ENCODE results near the gene LINGO3. TPM values are rescaled to one million over a fixed set of nuclear protein-coding genes. Genes with fewer than 3 reads are reported as not detected.
"Not testable (repeated sequence)": the region's sequence is repeated elsewhere in the genome, so short reads cannot be mapped to it uniquely, and the experiment has no call there.

Gene LINGO3
- total RNA-seq = 0.62 TPM

DNA sequence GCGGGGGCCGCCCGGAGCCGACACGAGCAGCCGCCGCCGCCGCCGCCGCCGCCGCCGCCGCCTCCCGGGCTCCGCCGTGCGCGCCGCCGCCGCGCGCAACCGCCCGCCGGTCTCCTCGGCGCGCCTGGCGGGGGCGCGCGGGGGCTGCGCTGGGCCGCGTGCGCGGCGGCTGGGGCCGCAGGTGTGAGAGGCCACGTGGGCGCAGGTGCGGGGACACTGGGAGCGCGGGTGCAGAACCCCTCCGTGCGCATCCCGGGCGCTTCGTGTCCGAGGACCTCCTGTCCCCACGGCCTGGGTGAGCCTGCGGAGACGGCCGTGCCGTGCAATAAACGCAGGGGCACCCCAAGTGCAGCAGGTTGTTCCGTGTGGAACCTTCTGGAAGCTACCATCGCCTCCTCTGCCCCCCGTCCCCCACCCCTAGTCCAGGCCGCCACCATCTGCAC, at the start of gene LINGO3:
Gene LINGO3 (minus strand): TSS at position 41 of the 443 bp plus-strand sequence. CDS start 16,378 bp downstream, outside the sequence.
- DNase-seq = no peak

DNA sequence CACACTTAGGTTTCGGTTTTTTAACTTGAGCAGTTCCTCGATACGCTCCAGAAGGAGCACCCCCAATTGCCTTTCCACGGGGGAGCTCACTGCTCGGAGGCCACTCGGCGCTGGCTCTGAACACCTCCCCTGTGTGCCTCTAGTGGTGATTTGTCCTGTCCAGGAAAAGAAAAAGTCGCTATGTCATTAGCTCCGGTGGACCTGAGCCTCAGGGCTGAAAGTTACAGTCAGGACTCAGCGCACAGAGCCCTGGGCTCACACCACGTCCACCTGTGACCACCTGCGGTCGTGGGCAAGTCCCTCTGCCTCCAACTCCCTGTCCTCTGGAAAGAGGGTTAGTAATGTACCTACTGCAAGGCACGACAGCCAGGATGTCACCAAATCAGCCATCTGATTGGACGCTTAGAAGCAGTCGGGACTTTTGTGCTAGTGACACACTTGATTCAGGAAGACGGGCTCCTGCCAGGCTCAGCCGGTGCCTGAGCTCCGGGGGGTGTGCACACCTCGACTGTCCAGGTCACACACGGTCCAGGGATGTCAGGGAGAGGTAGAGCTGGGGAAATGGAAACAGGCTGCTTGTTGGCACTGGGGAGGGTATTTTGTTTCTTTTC, 48.2 kb upstream of the LINGO3 start:
- no peak for DNase-seq

DNA sequence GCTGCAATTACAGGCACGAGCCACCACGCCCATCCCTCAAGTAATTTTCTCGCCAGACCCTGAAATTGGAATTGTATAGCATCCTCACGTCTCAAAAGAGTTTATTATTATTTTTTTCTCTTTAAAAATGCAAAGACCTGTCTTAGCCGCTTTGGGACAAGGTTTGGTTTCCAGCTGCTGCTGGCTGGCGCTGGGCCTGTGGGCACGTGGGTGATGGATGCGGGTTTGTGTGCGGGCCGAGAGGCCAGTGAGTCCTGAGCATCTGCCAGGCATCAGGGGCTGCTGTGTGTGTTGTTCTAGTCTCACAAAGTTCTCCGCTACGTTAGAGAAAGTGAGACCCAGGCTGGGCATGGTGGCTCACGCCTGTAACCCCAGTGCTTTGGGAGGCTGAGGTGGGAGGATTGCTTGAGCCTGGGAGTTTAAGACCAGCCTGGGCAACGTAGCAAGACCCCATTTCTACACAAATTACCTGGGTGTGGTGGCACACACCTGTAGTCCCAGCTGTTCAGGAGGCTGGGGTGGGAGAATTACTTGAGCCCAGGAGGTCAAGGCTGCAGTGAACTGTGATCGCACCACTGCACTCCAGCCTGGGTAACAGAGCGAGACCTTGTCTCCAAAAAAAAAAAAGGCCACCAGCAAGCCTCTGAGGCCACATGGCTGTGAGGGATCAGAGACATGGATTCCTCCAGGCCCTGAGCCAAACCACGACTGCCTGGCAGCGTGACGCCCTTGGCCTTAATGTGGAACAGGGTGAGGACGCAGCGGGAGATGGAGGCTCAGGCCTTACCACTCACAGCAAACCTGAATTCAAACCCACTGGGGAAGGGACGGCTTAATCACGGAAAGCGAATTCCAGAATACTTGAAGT, 47.4 kb upstream of the LINGO3 start:
- no peak for DNase-seq

DNA sequence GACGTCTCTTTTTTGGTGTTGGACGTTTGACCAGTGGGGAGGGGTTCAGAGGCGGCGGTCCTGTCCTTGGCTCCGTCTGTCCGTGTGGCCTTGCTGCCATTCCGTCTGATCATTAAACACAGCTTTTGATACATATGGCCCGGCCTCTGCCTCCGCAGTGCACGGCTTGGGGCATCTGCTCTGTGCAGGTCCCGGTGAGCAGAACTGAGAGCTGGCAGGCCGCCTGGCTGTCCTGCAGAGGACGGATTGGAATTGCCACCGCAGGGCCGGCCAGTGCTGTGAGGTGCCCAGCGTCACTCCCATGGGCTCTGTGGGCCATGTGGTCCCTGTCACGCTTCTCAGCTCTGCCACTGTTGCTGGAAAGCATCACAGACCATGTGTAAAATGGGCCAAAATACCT, 46.7 kb upstream of the LINGO3 start:
- DNase-seq = no peak

DNA sequence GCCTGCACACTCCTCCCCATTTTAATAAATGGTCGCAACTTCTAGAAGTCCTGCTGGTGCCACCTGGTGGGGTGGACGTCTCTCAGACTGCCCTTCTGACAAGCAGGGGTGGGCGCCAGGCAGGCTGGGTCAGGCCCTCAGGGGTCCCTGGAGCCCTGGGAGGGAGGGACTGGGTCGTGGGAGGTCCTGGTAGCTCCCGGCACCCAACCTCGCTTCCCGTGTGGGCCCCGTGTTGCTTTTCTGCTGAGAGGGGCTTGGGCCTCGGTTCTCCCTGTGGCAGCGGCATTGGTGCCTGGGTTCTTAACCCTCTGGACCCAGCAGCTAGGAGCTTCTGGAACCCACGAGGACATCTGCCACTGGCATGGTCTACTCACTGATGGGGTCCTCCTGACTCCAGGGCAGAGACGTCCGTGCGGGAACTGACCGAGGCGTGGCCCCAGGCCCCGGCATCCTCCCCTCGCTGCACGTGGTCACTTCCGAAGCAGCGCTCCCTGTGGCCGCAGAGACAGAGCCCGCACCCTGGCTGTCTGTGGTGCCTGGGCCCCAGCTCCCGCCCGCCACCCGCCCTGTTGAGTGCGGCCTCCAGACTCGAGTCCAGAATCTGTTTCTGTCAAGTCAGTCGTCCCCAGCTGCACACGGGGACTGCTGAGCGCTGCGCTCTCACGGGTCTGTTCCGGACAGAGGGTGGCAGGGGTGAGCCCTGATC, 46.1 kb upstream of the LINGO3 start:
- no peak for DNase-seq

DNA sequence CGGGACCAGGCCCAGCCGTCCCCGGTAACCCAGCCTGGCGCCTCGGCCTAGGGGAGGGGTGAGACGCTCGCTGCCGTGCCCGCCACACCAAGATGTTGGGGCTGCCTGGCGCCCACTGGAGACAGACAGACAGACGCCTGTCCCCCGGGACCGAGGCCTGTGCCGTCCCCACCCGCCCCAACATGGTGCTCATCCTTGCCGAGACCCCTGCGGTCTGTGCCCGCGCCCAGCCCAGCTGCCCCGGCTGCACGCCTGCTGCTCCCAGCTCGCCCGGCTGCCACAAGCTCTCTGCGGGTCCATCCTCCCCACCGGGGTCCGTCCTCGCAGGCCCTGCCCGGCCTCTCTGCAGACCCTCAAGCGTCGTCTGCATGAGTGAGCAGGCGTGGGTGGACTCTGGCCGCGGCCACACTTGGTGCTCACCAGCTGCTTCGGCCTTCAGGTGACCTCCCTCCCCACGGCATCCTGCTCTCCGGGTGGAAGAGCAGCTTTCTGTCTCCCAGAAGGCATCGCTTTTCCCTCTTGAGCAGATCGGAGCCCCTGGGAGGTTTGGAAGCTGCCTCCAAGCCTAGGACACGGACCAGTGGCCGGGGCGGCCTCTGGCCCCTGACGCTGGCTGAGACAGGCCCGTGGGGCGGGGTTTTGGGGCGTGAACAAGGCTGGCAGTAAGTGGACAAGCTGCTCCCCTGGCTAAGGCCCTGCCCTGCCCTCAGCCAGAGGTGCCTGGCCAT, 45.4 kb upstream of the LINGO3 start:
- DNase-seq = no peak

DNA sequence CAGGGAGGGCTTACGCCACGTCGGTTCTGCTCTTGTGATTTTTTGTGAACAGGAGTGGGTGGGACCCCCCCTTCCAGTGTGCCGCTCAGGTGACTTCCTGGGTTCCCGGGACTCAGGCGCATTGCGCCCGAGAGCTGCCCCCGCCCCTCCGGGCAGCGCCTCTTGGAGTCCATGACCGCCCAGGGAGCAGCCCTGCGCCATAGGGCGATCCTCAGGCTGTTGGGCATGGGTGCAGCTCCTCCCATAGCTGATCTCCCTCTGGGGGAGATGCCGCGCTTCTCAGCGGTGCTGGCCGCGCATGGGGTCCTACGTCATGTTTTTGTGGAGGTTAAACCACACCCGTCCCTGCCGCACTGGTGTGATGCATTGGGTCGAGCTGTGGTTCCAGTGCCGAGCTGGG, 44.2 kb upstream of the LINGO3 start:
- no peak for DNase-seq

- DNase-seq = no peak
Observed at GRCh38 chr19:2351591-2351990, 43.6 kb upstream of the LINGO3 start.

- DNase-seq = no peak
Observed at GRCh38 chr19:2350656-2351055, 42.7 kb upstream of the LINGO3 start.

DNA sequence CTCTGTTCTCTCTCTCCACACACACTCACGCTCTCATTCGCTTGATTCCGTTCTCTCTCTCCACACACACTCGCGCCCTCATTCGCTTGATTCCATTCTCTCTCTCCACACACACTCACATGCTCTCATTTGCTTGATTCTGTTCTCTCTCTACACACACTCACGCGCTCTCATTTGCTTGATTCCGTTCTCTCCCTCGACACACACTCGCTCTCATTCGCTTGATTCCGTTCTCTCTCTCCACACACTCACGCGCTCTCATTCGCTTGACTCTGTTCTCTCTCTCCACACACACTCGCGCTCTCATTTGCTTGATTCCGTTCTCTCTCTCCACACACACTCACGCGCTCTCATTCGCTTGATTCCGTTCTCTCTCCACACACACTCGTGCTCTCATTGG, 41.9 kb upstream of the LINGO3 start:
- not testable (repeated sequence) for DNase-seq

GRCh38 chr19:2345794-2346663, 38.1 kb upstream of the LINGO3 start:
- no peak for DNase-seq

DNA sequence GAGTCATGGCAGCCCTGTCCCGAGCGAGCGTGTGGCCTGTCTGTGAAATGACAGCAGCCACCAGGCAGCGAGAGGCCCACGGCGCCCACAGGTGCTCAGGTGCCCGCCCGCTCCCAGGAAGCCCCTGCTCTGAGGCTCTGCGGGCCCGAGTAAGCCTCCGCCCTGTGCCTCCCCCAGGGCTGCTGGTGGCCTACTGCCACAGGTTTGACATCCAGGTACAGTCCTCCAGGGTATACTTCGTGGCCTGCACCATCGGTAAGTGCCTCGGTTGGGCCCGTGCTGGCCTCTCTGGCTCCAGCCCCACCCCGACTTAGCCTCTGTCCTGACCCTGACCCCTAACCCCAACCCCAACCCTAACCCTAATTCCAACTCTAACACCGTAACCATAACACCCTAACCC, 37.1 kb upstream of the LINGO3 start:
- no peak for DNase-seq

- no peak for DNase-seq
Observed at GRCh38 chr19:2344381-2344870, 36.5 kb upstream of the LINGO3 start.

GRCh38 chr19:2343289-2343982, 35.5 kb upstream of the LINGO3 start:
- no peak for DNase-seq

DNA sequence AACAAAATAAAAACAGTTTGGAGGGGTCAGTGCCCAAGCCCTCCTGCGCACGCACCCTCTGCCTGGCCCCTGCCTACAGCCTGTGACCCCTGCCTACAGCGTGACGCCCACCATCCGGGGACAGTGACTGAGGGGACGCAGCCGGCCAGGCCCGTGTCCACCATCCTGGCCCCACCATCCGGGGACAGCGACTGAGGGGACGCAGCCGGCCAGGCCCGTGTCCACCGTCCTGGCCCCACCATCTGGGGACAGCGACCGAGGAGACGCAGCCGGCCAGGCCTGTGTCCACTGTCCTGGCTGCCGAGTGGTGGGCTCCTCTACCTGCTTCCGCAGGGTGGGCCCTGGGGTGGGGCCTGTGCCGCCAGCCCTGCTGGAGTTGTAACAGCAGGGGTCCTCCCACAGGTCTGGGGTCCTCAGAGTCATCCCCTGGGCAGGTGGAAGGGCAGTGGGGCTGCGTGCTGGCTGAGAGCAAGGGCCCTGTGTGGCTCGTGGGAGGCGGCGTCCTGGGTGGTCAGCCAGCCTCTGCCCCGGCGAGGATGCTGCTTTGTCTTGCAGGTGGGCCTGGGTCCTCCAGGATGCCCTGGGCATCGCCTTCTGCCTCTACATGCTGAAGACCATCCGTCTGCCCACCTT, 34.8 kb upstream of the LINGO3 start:
- DNase-seq = no peak

GRCh38 chr19:2341982-2342381, 34.0 kb upstream of the LINGO3 start:
- DNase-seq = no peak

DNA sequence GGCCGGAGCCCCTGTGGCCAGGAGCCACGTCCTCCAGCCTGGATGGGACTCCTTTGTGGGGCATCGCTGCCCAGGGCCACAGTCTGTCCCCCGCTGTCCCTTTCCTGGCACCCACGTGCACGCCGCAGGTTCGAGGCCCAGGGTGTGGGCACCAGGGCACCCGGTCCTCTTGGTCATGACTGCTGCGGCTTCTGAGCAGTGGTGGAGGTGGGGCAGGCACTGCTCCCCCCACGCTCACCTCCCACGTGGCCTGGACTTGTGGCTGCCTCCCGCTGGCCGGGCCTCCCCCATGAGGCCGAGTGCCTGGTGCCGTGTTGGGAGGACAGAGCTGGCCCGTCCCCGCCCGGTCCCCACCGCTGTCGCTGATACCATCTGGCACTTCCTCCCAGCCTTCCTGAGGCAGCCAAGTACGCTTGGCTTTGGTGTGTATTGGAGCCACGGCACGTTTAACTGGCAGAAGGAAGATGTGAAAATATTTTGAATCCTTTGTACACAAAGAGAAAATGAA, 33.3 kb upstream of the LINGO3 start:
- DNase-seq = no peak

- DNase-seq = no peak
Observed at GRCh38 chr19:2340496-2341243, 32.7 kb upstream of the LINGO3 start.

DNA sequence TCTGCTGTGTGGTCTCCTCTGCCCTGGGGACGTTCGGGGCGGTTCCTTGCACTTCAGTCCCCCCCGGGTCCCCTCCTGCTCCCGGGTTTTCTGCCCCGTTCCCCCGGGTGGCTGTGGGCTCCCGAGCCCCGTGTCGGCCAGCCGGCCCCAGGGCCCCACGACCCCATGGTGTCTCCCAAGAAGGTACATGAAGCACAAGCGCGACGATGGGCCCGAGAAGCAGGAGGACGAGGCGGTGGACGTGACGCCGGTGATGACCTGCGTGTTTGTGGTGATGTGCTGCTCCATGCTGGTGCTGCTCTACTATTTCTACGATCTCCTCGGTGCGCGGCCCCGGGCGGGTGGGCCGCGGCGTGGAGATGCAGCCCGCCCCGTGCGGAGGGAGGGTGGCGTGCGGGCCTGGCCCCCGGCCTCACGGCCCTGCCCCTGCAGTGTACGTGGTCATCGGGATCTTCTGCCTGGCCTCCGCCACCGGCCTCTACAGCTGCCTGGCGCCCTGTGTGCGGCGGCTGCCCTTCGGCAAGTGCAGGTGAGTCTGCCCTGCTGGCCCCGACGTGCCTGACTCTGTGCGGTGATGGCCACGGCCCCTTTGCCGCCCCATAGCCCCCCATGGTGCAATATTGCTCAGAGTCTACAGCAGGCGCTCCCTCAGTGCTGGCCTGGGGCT, 31.8 kb upstream of the LINGO3 start:
- DNase-seq = no peak
